ENCODE measurements around the gene BUB3.
A peak's percentile ranks its signal among the peaks of the same experiment; 100 is the strongest.

The BUB3 gene

GRCh38 chr10:123142701-123143161, 11.5 kb upstream of the BUB3 start:
- H3K9ac ChIP-seq (ENCODE audit: insufficient read length, low read depth), result no peak overlapping the region
- H3K9me3 ChIP-seq (ENCODE audit: insufficient read depth, low read length), result no peaks in the 10 kb centered on the region
- TF ChIP-seq ZNF274 (IDR thresholded peaks at IDR 0.05; ENCODE audit: low read depth, low read length) (no peak), SUZ12 (IDR thresholded peaks at IDR 0.05; ENCODE audit: extremely low read depth, insufficient read depth, insufficient read length) (no peak), YY1 (IDR thresholded peaks at IDR 0.05; ENCODE audit: insufficient read depth, insufficient read length) (no peak)
- H3K27me3 ChIP-seq (ENCODE audit: insufficient read depth, insufficient read length), result peaks cover 100% of the 10 kb centered on the region
- H3K4me3 ChIP-seq (ENCODE audit: insufficient read length, low read depth), result peak overlapping the region; percentile 15
- H3K36me3 ChIP-seq (ENCODE audit: insufficient read depth, insufficient read length, low read length), result no peaks in the 10 kb centered on the region
- peaks cover 9% of the 10 kb centered on the region for H3K4me1 ChIP-seq (ENCODE audit: insufficient read depth, insufficient read length)
- DNase-seq (ENCODE audit: low read depth, low spot score), result no peak

GRCh38 chr10:123143162-123143824, 10.9 kb upstream of the BUB3 start:
- peaks cover 9% of the 10 kb centered on the region for H3K4me1 ChIP-seq (ENCODE audit: insufficient read depth, insufficient read length)
- no peak overlapping the region for H3K9ac ChIP-seq (ENCODE audit: insufficient read length, low read depth)
- no peaks in the 10 kb centered on the region for H3K36me3 ChIP-seq (ENCODE audit: insufficient read depth, insufficient read length, low read length)
- H3K27me3 ChIP-seq (ENCODE audit: insufficient read depth, insufficient read length), result peaks cover 100% of the 10 kb centered on the region
- H3K9me3 ChIP-seq (ENCODE audit: insufficient read depth, low read length), result no peaks in the 10 kb centered on the region
- TF ChIP-seq SUZ12 (IDR thresholded peaks at IDR 0.05; ENCODE audit: extremely low read depth, insufficient read depth, insufficient read length) (peak; percentile 85), ZNF274 (IDR thresholded peaks at IDR 0.05; ENCODE audit: low read depth, low read length) (no peak), YY1 (IDR thresholded peaks at IDR 0.05; ENCODE audit: insufficient read depth, insufficient read length) (no peak)
- DNase-seq (ENCODE audit: low read depth, low spot score), result no peak
- no peak overlapping the region for H3K4me3 ChIP-seq (ENCODE audit: insufficient read length, low read depth)

- no peaks in the 10 kb centered on the region for H3K9me3 ChIP-seq (ENCODE audit: insufficient read depth, low read length)
- no peaks in the 10 kb centered on the region for H3K36me3 ChIP-seq (ENCODE audit: insufficient read depth, insufficient read length, low read length)
- no peak overlapping the region for H3K4me3 ChIP-seq (ENCODE audit: insufficient read length, low read depth)
- no peak overlapping the region for H3K9ac ChIP-seq (ENCODE audit: insufficient read length, low read depth)
- peaks cover 100% of the 10 kb centered on the region for H3K27me3 ChIP-seq (ENCODE audit: insufficient read depth, insufficient read length)
- DNase-seq (ENCODE audit: low read depth, low spot score), result no peak
- TF ChIP-seq ZNF274 (IDR thresholded peaks at IDR 0.05; ENCODE audit: low read depth, low read length), result no peak
- peaks cover 11% of the 10 kb centered on the region for H3K4me1 ChIP-seq (ENCODE audit: insufficient read depth, insufficient read length)
These were observed 10.4 kb upstream of the BUB3 start for GRCh38 chr10:123143825-123144168.

GRCh38 chr10:123144697-123145541, 9.3 kb upstream of the BUB3 start:
- H3K27me3 ChIP-seq (ENCODE audit: insufficient read depth, insufficient read length), result peaks cover 100% of the 10 kb centered on the region
- TF ChIP-seq ZNF274 (IDR thresholded peaks at IDR 0.05; ENCODE audit: low read depth, low read length) (no peak), SUZ12 (IDR thresholded peaks at IDR 0.05; ENCODE audit: extremely low read depth, insufficient read depth, insufficient read length) (no peak), YY1 (IDR thresholded peaks at IDR 0.05; ENCODE audit: insufficient read depth, insufficient read length) (no peak)
- H3K4me1 ChIP-seq (ENCODE audit: insufficient read depth, insufficient read length), result peaks cover 12% of the 10 kb centered on the region
- no peak overlapping the region for H3K4me3 ChIP-seq (ENCODE audit: insufficient read length, low read depth)
- H3K9ac ChIP-seq (ENCODE audit: insufficient read length, low read depth), result no peak overlapping the region
- no peak for DNase-seq (ENCODE audit: low read depth, low spot score)
- H3K9me3 ChIP-seq (ENCODE audit: insufficient read depth, low read length), result no peaks in the 10 kb centered on the region
- no peaks in the 10 kb centered on the region for H3K36me3 ChIP-seq (ENCODE audit: insufficient read depth, insufficient read length, low read length)

GRCh38 chr10:123145542-123146012, 8.6 kb upstream of the BUB3 start:
- Histone ChIP-seq H3K4me1 (ENCODE audit: insufficient read depth, insufficient read length) (peaks cover 12% of the 10 kb centered on the region), H3K9me3 (ENCODE audit: insufficient read depth, low read length) (no peaks in the 10 kb centered on the region), H3K4me3 (ENCODE audit: insufficient read length, low read depth) (no peak overlapping the region), H3K36me3 (ENCODE audit: insufficient read depth, insufficient read length, low read length) (no peaks in the 10 kb centered on the region), H3K27me3 (ENCODE audit: insufficient read depth, insufficient read length) (peaks cover 100% of the 10 kb centered on the region), H3K9ac (ENCODE audit: insufficient read length, low read depth) (no peak overlapping the region)
- TF ChIP-seq YY1 (IDR thresholded peaks at IDR 0.05; ENCODE audit: insufficient read depth, insufficient read length), result no peak
- peak; percentile 83 for TF ChIP-seq SUZ12 (IDR thresholded peaks at IDR 0.05; ENCODE audit: extremely low read depth, insufficient read depth, insufficient read length)
- no peak for TF ChIP-seq ZNF274 (IDR thresholded peaks at IDR 0.05; ENCODE audit: low read depth, low read length)
- DNase-seq (ENCODE audit: low read depth, low spot score), result no peak

- H3K36me3 ChIP-seq (ENCODE audit: insufficient read depth, insufficient read length, low read length), result no peaks in the 10 kb centered on the region
- H3K27me3 ChIP-seq (ENCODE audit: insufficient read depth, insufficient read length), result peaks cover 100% of the 10 kb centered on the region
- no peak overlapping the region for H3K4me3 ChIP-seq (ENCODE audit: insufficient read length, low read depth)
- no peak for DNase-seq (ENCODE audit: low read depth, low spot score)
- peaks cover 12% of the 10 kb centered on the region for H3K4me1 ChIP-seq (ENCODE audit: insufficient read depth, insufficient read length)
- no peak overlapping the region for H3K9ac ChIP-seq (ENCODE audit: insufficient read length, low read depth)
- H3K9me3 ChIP-seq (ENCODE audit: insufficient read depth, low read length), result no peaks in the 10 kb centered on the region
- TF ChIP-seq SUZ12 (IDR thresholded peaks at IDR 0.05; ENCODE audit: extremely low read depth, insufficient read depth, insufficient read length) (peak; percentile 41), ZNF274 (IDR thresholded peaks at IDR 0.05; ENCODE audit: low read depth, low read length) (no peak), YY1 (IDR thresholded peaks at IDR 0.05; ENCODE audit: insufficient read depth, insufficient read length) (no peak)
These were observed 7.9 kb upstream of the BUB3 start for GRCh38 chr10:123146013-123146893.
